GM12865 (cell line): Measurements from ENCODE around the gene SMU1.

Experiments
- DNase-seq: peaks from one replicate; pipeline ENCODE4 v3.0.0; 2010; ENCODE audit warnings: low read depth
- H3K4me3 ChIP-seq: 2 replicates; pipeline ENCODE4 v1.5.1; 2011; ENCODE audit warnings: mild to moderate bottlenecking, low read depth, low read length, control low read depth
- CTCF ChIP-seq: IDR thresholded peaks from 2 replicates; pipeline ENCODE4 v1.5.1; 2011; ENCODE audit warnings: low read length, control low read depth, low read depth, inconsistent platforms; ENCODE audit not compliant: insufficient read depth; ENCODE audit errors: missing control alignments

The SMU1 gene

GRCh38 chr9:33106372-33106771, 29.9 kb upstream of the SMU1 start:
- TF ChIP-seq CTCF = no peak
- no peak overlapping the region for H3K4me3 ChIP-seq
- DNase-seq = no peak

- no peak for DNase-seq
- no peak for TF ChIP-seq CTCF
- H3K4me3 ChIP-seq = no peak overlapping the region
Observed at GRCh38 chr9:33105959-33106358, 29.5 kb upstream of the SMU1 start.

GRCh38 chr9:33105504-33105903, 29.0 kb upstream of the SMU1 start:
- TF ChIP-seq CTCF = no peak
- DNase-seq = no peak

GRCh38 chr9:33104401-33104800, 27.9 kb upstream of the SMU1 start:
- no peak for TF ChIP-seq CTCF
- no peak overlapping the region for H3K4me3 ChIP-seq
- DNase-seq = no peak

More at GRCh38 chr9:33105504-33105903, 29.0 kb upstream of the SMU1 start:
- no peak overlapping the region for H3K4me3 ChIP-seq

- no peak for DNase-seq
- H3K4me3 ChIP-seq = no peak overlapping the region
- no peak for TF ChIP-seq CTCF
Observed at GRCh38 chr9:33103501-33104281, 27.2 kb upstream of the SMU1 start.

- H3K4me3 ChIP-seq = no peak overlapping the region
- no peak for TF ChIP-seq CTCF
- no peak for DNase-seq
Observed at GRCh38 chr9:33102551-33103210, 26.2 kb upstream of the SMU1 start.
